ENCODE results near the gene SH3BGRL3. TPM values are rescaled to one million over a fixed set of nuclear protein-coding genes. Genes with fewer than 3 reads are reported as not detected.

SH3BGRL3 gene
- total and polyA plus RNA-seq, 5 experiments from 2014 or later: 250 to 925 (median 805) TPM

DNA sequence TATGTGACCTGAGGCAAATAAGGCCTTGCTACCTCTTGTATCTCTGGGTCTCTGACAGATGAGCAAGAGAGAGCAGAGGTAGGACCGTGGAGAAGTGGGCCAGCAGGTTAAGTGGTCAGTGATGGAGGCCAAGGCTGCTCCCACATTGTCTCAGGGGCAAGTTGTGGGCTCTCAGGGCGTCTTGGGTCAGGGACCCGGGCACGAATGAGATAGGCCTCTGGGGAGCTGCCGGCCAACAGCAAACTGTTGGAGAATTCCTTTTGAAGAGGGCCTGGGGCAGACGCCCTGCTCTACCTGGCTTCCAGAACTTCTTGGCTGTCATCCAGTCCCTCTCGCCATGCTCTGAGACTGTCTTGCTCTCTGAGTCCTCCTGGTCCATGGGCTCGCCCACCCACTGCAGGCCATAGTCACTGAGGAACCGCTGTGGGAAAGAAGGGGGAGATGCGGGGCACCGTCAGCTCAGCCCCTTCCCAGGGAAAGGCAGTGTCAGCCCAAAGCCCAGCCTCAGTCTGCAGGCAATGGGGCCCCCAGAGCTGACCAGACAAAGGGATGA is 14.1 kb downstream of the SH3BGRL3 start:
- DNase-seq: peak in 1 of 10 donors; percentile 41
- Mint-ChIP-seq H3K36me3 (peaks cover 0 to 2% (median 2%) of the 10 kb centered on the region in 3 donors), H3K4me3 (no peak overlapping the region), H3K4me1 (peaks cover 28 to 64% (median 57%) of the 10 kb centered on the region in 4 donors), H3K27ac (peak overlapping the region in 9 of 10 donors; percentile 33 to 98 (median 66)), H3K9me3 (no peaks in the 10 kb centered on the region), H3K27me3 (no peaks in the 10 kb centered on the region)
- POLR2A ChIA-PET: interaction anchor here (11.1 to 30.4 kb wide), 2 partner anchors 15 to 24 kb away, joined by 197 to 2161 read pairs; partner anchors contain the start of genes CD52, SH3BGRL3 and UBXN11
- ATAC-seq: no peak

DNA sequence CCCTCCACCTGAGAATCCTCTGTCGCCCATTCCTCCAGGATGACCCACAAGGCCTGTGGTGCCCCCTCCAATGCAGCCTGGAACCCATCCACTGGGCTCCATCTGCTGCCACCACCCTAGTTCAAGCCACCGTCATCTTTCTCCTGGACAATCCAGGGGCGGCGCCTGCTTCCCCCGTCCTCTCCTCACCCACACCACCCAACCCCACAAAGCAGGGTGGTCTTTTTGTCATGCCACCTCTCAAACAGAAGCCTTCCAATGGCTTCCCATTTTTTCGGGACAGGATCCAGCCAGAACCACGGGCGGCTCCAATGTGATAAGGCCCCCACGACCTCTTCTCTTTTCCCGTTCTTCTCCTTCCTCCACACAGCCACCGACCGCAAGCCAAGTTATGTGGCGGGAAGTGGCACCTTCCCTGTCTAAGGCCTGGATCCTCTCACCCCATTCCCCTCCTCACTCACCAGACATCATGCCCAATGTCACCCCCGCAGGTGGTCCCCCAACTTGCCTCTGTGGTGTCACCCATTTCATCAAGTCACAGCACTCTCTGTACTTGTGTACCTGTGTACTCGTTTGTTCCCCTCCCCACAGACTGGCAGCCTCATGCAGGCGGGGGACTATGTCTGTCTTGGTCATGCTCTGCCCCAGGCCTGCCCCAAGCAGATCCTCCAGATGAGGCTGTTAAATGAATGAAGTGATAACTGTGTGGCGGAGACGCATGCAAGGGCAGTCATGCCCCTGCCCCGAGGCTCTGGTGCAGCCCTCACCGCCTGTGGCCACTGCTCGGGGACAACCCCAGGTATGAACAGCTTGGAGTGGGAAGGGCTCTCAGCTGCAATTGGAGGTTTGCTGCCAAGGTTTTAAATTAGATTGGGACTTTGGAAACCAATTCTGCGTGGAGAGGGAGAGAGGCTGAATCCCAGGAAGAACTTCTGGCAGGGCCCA is 15.6 kb downstream of the SH3BGRL3 start:
- Mint-ChIP-seq H3K4me1 (peaks cover 20 to 61% (median 51%) of the 10 kb centered on the region in 4 donors), H3K27ac (peak overlapping the region; percentile 11 to 89 (median 73)), H3K27me3 (no peaks in the 10 kb centered on the region), H3K4me3 (no peak overlapping the region), H3K36me3 (peaks cover 0 to 2% (median 2%) of the 10 kb centered on the region in 3 donors), H3K9me3 (no peaks in the 10 kb centered on the region)
- POLR2A ChIA-PET: interaction anchor here (0.6 to 30.4 kb wide), 3 partner anchors 5 to 334 kb away, joined by 5 to 2161 read pairs (median 72); partner anchors contain the start of genes CD52 and UBXN11
- DNase-seq (no peak), ATAC-seq (no peak)

DNA sequence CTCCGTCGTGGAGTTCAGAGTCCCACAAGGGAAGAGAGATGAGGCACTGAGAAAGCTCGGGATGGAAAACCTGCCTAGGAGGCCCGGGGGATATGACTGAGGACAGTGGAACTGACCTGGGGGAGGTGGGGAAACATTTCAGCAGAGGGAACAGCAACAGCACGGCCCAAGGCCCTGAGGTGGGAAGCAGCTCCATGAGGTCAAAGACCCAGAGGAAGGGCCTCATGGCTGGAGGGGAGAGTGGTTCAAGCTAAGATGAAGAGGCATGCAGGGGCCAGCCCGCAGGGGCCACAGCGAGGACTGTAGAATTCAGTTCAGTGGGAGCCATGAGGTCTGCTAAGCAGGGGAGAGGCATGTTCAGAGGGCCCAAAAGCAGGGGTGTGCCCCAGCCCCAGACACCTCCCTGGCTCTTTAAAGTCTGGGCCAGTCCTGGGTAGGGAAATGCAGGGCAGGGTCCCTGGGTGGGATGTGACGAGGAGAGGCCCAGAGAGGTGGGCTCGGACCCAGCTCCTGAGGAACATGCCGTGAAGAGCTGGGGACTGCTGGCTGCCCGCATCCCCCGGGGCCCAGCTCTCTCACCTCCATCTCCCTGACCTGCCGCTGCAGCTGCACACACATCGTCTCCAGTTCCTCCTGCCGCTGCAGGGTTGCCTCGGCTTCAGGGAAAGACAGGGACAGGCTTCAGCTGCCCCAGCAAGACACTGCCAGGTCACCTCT is 16.6 kb downstream of the SH3BGRL3 start:
- POLR2A ChIA-PET: interaction anchor here (0.8 to 30.4 kb wide), 6 partner anchors 6 to 62 kb away, joined by 3 to 2161 read pairs (median 10); partner anchors contain the start of genes CD52, CEP85 and UBXN11
- H3K27me3 Mint-ChIP-seq: no peaks in the 10 kb centered on the region
- H3K4me1 Mint-ChIP-seq: peaks cover 20 to 51% (median 43%) of the 10 kb centered on the region in 4 donors
- H3K36me3 Mint-ChIP-seq: peaks cover 0 to 2% (median 2%) of the 10 kb centered on the region in 3 donors
- no peak for DNase-seq
- no peak overlapping the region for H3K4me3 Mint-ChIP-seq
- H3K27ac Mint-ChIP-seq: peak overlapping the region in 7 of 10 donors; percentile 20 to 85 (median 70)
- H3K9me3 Mint-ChIP-seq: no peaks in the 10 kb centered on the region
- ATAC-seq: no peak

DNA sequence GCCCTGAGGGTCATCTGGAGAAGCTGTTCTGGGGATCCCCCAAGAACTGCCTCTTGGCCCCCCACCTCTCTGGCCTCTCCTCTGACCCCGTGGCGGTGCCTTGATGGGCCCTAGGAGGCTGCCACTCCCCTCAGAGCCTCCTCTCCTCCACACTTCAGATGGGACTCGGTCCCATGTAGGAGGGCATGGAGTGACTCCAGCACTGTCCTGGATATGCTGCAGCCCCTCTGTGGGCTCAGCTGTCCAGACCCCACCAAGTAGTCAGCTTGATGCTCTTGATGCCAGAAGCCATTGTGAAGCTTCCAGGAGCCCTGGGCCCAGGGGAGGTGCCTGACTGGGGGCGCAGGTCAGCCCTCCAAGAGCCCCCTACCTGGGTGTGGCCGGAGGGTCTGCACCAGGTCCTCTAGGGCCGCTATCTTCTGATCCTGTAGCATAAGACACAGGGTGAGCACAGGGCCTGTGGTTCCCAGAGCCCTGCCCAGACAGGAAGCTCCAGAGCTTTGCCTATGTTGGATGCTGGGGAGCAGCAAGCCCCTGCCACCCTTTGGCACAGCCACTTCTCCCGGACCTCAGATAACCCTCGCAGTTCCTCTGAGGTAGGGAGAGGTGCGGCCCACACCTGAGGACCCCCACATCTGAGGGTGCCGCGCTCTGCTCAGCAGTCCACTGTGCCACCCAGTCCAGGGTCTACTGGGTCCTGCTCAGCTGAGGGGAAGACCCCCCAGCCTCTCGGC is 17.3 kb downstream of the SH3BGRL3 start:
- POLR2A ChIA-PET: interaction anchor here (0.5 to 30.4 kb wide), 7 partner anchors 7 to 101 kb away, joined by 3 to 2161 read pairs (median 6); partner anchors contain the start of genes CD52, CEP85 and UBXN11
- DNase-seq: no peak
- peak overlapping the region in 4 of 10 donors; percentile 15 to 68 (median 30) for H3K27ac Mint-ChIP-seq
- no peaks in the 10 kb centered on the region for H3K27me3 Mint-ChIP-seq
- no peak for ATAC-seq
- no peaks in the 10 kb centered on the region for H3K9me3 Mint-ChIP-seq
- peaks cover 0 to 2% (median 2%) of the 10 kb centered on the region in 3 donors for H3K36me3 Mint-ChIP-seq
- no peak overlapping the region for H3K4me3 Mint-ChIP-seq
- H3K4me1 Mint-ChIP-seq: peaks cover 16 to 44% (median 36%) of the 10 kb centered on the region in 4 donors

DNA sequence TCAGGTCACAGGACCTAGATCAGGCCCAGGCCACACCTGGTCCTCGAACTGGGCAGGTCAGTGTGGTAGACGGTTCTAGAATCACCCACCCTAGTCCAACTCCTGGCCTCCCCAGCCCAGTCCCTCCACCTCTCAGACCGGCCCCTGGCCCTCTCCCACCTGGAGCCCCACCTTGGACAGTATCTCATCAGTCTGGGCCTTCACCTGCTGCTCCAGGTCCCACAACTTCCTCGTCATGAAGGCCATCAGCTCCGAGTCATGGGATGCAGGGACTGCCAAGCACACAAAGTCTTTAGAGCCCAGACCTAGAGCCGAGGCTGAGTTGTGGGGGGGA is 17.9 kb downstream of the SH3BGRL3 start:
- POLR2A ChIA-PET: interaction anchor here (0.5 to 30.4 kb wide), 5 partner anchors 8 to 102 kb away, joined by 5 to 2161 read pairs (median 13); partner anchors contain the start of genes CD52 and UBXN11
- ATAC-seq: no peak
- H3K9me3 Mint-ChIP-seq: no peaks in the 10 kb centered on the region
- no peak for DNase-seq
- peaks cover 16 to 38% (median 33%) of the 10 kb centered on the region in 4 donors for H3K4me1 Mint-ChIP-seq
- peaks cover 0 to 2% (median 2%) of the 10 kb centered on the region in 3 donors for H3K36me3 Mint-ChIP-seq
- no peaks in the 10 kb centered on the region for H3K27me3 Mint-ChIP-seq
- H3K4me3 Mint-ChIP-seq: no peak overlapping the region
- peak overlapping the region in 1 of 10 donors; percentile 15 for H3K27ac Mint-ChIP-seq

DNA sequence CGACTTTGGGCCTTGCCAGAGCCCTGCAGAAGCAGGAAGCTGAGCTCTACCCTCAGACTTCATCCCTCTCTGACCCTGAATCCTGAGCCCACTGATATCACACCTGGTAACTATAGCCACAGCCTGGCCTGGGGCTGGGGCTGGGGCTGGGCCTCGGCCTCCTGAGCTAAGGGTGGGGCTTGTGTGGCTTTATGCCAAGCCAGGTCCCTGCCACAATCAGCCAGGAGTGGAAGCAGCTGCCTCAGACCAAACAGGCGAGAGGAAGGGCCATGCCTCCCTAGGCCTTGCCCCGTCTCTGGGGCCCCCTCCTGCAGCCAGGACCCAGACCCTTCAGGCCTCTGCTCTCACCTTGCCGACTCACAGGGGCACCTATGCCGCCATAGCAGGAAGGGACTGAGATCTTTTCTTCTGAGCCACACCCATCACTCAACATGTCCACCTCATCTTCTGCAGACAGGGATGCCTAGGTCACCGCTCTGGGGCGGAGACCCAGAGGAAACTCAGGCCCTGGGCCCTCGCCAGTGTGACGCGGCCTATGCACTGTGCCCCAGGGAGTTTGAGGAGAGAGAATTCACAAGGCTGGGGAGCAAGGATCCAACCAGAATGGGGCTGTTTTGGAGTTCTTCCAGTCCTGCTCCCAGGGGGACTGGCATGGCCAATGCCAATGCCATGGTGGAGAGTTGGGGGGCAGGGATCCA is 20.8 kb downstream of the SH3BGRL3 start:
- peak overlapping the region in 1 of 10 donors; percentile 41 for H3K4me3 Mint-ChIP-seq
- H3K27ac Mint-ChIP-seq: peak overlapping the region in 5 of 10 donors; percentile 67 to 90 (median 84)

DNA sequence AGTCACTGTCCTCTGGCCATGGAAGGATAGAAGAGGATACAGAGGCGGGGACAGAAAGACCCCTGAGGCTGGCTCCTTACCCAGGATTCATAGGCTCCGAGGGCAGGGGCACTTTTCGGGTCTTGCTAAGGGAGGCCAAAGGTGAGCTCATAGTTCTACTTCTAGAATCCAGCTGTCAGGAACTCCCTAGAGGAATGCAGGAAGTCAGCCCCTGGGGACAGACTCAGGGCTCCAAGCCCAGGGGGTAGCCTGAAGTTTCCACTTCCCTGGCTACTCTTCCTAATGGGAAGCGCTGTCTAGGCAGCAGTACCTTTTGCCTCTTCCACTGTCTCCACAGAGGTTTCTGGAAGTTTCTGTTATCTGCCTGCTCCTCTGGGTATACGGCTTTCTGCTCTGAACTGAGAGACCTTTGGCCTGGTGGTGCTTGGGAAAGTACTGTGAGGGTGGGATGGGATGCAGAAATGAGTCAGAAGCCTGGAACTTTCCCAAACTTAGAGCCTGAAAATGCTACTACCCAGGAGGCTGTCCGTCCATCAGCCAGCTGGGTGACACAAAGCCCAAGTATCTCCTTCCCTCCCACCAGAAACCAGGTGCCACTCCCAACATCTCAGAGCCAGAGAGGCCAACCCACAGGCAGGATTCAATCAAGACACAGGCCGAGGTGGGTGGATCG is 23.0 kb downstream of the SH3BGRL3 start:
- Mint-ChIP-seq H3K9me3 (no peaks in the 10 kb centered on the region), H3K4me3 (no peak overlapping the region), H3K27ac (peak overlapping the region in 3 of 10 donors; percentile 2 to 13 (median 6)), H3K36me3 (no peaks in the 10 kb centered on the region), H3K27me3 (no peaks in the 10 kb centered on the region), H3K4me1 (peaks cover 23 to 43% (median 36%) of the 10 kb centered on the region in 4 donors)
- DNase-seq: no peak
- POLR2A ChIA-PET: interaction anchor here (1.6 to 30.4 kb wide), 3 partner anchors 13 to 17 kb away, joined by 8 to 2161 read pairs (median 72); partner anchors contain the start of genes CD52 and UBXN11
- no peak for ATAC-seq

More for the DNA sequence above, 20.8 kb downstream of the SH3BGRL3 start:
- Mint-ChIP-seq H3K36me3 (peaks cover 0 to 2% (median 1%) of the 10 kb centered on the region in 3 donors), H3K4me1 (peaks cover 15 to 30% (median 24%) of the 10 kb centered on the region in 4 donors), H3K27me3 (no peaks in the 10 kb centered on the region), H3K9me3 (no peaks in the 10 kb centered on the region)
- no peak for DNase-seq
- POLR2A ChIA-PET: interaction anchor here (1.4 to 30.4 kb wide), 3 partner anchors 11 to 19 kb away, joined by 3 to 2161 read pairs (median 72); partner anchors contain the start of genes CD52 and UBXN11
- ATAC-seq: no peak

DNA sequence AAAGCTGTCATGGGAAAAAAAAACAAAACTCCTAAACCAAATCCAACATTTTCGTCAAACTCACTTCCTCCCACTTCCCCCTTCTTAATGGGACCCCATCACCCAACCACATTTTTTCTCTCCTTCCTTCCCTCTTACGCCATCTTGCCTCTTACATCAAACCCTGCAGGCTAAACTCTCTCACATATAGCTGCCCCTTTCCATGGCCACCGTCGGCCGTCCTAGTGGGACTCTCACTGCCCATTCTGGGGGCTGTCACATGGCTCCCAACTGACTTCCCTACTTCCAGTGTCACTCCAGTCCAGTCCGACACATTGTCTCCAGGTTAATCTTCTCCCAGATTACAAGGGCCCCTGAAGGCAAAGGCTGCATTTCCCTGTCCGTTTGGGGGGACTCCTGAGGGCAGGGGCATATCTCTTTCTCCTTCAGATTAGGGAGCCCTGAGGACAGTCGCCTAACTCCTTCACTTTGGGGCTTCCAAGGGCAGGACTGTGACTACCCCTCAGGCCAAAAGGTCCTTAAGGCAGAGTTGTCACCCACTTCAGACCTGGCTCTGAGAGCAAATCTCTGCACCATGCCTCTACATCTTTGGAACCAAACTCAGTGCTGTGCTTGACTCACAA is 25.9 kb downstream of the SH3BGRL3 start:
- Mint-ChIP-seq H3K9me3 (no peaks in the 10 kb centered on the region), H3K36me3 (no peaks in the 10 kb centered on the region), H3K4me3 (peak overlapping the region; percentile 90 to 100 (median 98)), H3K4me1 (peaks cover 20 to 36% (median 34%) of the 10 kb centered on the region in 4 donors), H3K27me3 (no peaks in the 10 kb centered on the region), H3K27ac (peak overlapping the region; percentile 91 to 100 (median 98))
- POLR2A ChIA-PET: interaction anchor here (0.8 to 28.3 kb wide), 3 partner anchors 13 to 72 kb away, joined by 4 to 2161 read pairs (median 237); partner anchors contain the start of genes CD52 and SH3BGRL3
- DNase-seq (no peak), ATAC-seq (no peak)

DNA sequence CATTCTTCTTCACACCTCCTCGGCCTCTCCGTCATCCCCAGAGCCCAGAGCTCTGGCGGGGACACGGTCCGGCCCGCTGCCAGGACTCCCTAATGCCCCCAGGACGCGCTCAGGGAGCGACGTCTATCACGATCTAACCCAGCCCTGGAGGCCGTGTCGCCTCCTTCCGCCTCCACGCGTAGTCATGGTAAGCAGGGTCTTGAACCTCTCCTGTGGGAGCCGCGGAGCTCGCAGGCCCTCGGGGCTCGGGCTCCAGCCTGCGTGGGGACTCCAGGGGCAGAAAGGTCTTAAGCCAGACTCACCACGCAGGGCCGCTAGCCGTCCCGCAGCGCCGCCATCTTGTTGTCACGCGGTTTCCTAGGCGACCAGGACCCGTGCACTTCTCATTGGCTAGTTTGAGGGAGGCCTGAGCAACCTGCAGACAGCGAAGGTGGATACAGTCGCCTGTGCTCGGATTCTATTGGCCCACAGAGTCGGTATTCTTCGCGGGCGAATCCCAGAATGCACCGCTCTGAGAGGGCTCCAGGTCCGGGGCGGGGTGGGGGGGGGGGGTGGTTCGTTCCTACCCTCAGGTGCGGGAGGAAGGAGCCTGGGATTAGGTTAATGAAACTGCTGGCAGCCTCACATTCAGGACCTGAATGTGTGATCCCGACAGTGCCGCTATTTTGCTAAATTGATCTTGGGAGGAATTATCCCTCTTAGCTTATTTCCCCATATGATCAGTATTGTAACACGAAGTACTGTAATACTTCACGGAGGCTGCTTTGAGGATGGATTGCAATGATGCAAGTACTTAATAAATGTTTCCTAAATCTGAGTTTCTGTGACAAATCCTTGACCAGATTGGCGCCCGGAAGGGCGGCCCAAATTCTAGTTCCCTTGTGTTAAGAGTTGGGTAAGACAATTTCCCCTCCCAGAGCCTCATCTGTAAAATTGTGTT is 26.7 kb downstream of the SH3BGRL3 start, which contains the start of gene UBXN11:
Gene UBXN11 (minus strand): TSS at position 347 of the 940 bp plus-strand sequence. CDS start 3,753 bp downstream, outside the sequence.
- H3K4me3 Mint-ChIP-seq: peak within 1 kb of the TSS; percentile 90 to 100 (median 98)
- peak; percentile 94 to 97 for ATAC-seq
- POLR2A ChIA-PET: interaction anchor here (0.6 to 28.3 kb wide), 4 partner anchors 12 to 579 kb away, joined by 3 to 2161 read pairs (median 120); partner anchors contain the start of genes CD52 and SH3BGRL3

More for the DNA sequence above, 26.7 kb downstream of the SH3BGRL3 start, which contains the start of gene UBXN11:
- H3K9me3 Mint-ChIP-seq: no peaks in the 10 kb centered on the region
- peaks cover 20 to 37% (median 33%) of the 10 kb centered on the region in 4 donors for H3K4me1 Mint-ChIP-seq
- H3K36me3 Mint-ChIP-seq: no peaks in the 10 kb centered on the region
- H3K27ac Mint-ChIP-seq: peak within 1 kb of the TSS; percentile 91 to 100 (median 98)
- peak; percentile 79 to 97 (median 90) for DNase-seq
- H3K27me3 Mint-ChIP-seq: no peaks in the 10 kb centered on the region

All from naive thymus-derived CD8-positive, alpha-beta T cell (primary cell).